OCI-LY1 (cell line): ENCODE results near the gene DBH.

Experiments used
- H2AFZ ChIP-seq: fragments of 200-600 bp; sonication (generic), shearing (Covaris generic); 2 replicates; pipeline ENCODE4 v1.6.0; 2014; ENCODE audit warnings: antibody characterized with exemption, mild to moderate bottlenecking, low read length
- H3F3A ChIP-seq: fragments of 200-600 bp; sonication (generic), shearing (Covaris generic); 2 replicates; pipeline ENCODE4 v1.6.0; 2014; ENCODE audit warnings: mild to moderate bottlenecking, antibody characterized with exemption, low read length, moderate library complexity; ENCODE audit not compliant: insufficient read depth
- H3K27ac ChIP-seq: fragments of 200-600 bp; sonication (generic); 2 replicates; pipeline ENCODE4 v1.5.1; 2014; ENCODE audit warnings: low read length, mixed run types, mild to moderate bottlenecking, low read depth; ENCODE audit not compliant: poor library complexity, severe bottlenecking
- H3K27me3 ChIP-seq: fragments of 200-600 bp; sonication (generic); 2 replicates; pipeline ENCODE4 v1.6.0; 2014; ENCODE audit warnings: antibody characterized with exemption, mild to moderate bottlenecking, low read length, moderate library complexity; ENCODE audit not compliant: insufficient read depth
- H3K36me3 ChIP-seq: fragments of 200-600 bp; sonication (generic); 2 replicates; pipeline ENCODE4 v1.6.1; 2014; ENCODE audit warnings: mild to moderate bottlenecking, antibody characterized with exemption, low read length, moderate library complexity, mixed read lengths; ENCODE audit not compliant: insufficient read depth
- H3K4me1 ChIP-seq: fragments of 200-600 bp; sonication (generic); 2 replicates; pipeline ENCODE4 v1.5.1; 2014; ENCODE audit warnings: mild to moderate bottlenecking, low read length, moderate library complexity; ENCODE audit not compliant: insufficient read depth, severe bottlenecking
- H3K4me2 ChIP-seq: fragments of 200-600 bp; sonication (generic), shearing (Covaris generic); 2 replicates; pipeline ENCODE4 v1.6.1; 2014; ENCODE audit warnings: low read length
- H3K4me3 ChIP-seq: fragments of 200-600 bp; sonication (generic); 2 replicates; pipeline ENCODE4 v1.5.1; 2014; ENCODE audit warnings: low read length, low read depth, mild to moderate bottlenecking, mixed read lengths; ENCODE audit not compliant: poor library complexity, severe bottlenecking
- H3K79me2 ChIP-seq: fragments of 200-600 bp; shearing (Covaris generic); 2 replicates; pipeline ENCODE4 v1.6.1; 2016; ENCODE audit warnings: mixed run types, low read length, mixed read lengths; ENCODE audit not compliant: insufficient read depth
- H3K9ac ChIP-seq: fragments of 200-600 bp; sonication (generic), shearing (Covaris generic); 2 replicates; pipeline ENCODE4 v1.6.1; 2014; ENCODE audit warnings: mild to moderate bottlenecking, low read length, mixed read lengths
- H3K9me2 ChIP-seq: fragments of 200-600 bp; sonication (generic), shearing (Covaris generic); 2 replicates; pipeline ENCODE4 v1.6.1; 2014; ENCODE audit warnings: low read depth, mild to moderate bottlenecking, low read length, mixed read lengths
- H3K9me3 ChIP-seq: fragments of 200-600 bp; shearing (Covaris generic); 2 replicates; pipeline ENCODE4 v1.6.1; 2014; ENCODE audit warnings: low read length, mixed read lengths
- H4K20me1 ChIP-seq: fragments of 200-600 bp; sonication (generic), shearing (Covaris generic); 2 replicates; pipeline ENCODE4 v1.6.0; 2016; ENCODE audit warnings: mild to moderate bottlenecking, low read length; ENCODE audit not compliant: insufficient read depth
- CTCF ChIP-seq: fragments of 200-600 bp; sonication (generic), shearing (Covaris generic); IDR thresholded peaks from 2 replicates; pipeline ENCODE4 v1.5.1; 2017; ENCODE audit warnings: mild to moderate bottlenecking, antibody characterized with exemption, low read length, moderate library complexity, mixed read lengths
- EZH2 ChIP-seq: fragments of 200-600 bp; sonication (generic), shearing (Covaris generic); IDR thresholded peaks from 2 replicates; pipeline ENCODE4 v1.8.0; 2017; ENCODE audit warnings: borderline replicate concordance, mixed run types, mild to moderate bottlenecking, antibody characterized with exemption, low read length, moderate library complexity, mixed read lengths

DBH gene

GRCh38 chr9:133666845-133667244, 30.7 kb downstream of the DBH start:
- no peaks in the 10 kb centered on the region for H3F3A ChIP-seq
- no peaks in the 10 kb centered on the region for H3K9me3 ChIP-seq
- H3K9me2 ChIP-seq: no peaks in the 10 kb centered on the region
- no peak overlapping the region for H2AFZ ChIP-seq
- H3K27ac ChIP-seq: no peak overlapping the region
- no peaks in the 10 kb centered on the region for H3K4me1 ChIP-seq
- no peaks in the 10 kb centered on the region for H4K20me1 ChIP-seq
- no peak overlapping the region for H3K4me3 ChIP-seq
- 0 out of 2 replicates have a peak, but pooled peaks cover 3% of the 10 kb centered on the region for H3K27me3 ChIP-seq
- no peaks in the 10 kb centered on the region for H3K36me3 ChIP-seq
- TF ChIP-seq CTCF (no peak), EZH2 (no peak)
- no peak overlapping the region for H3K4me2 ChIP-seq
- no peaks in the 10 kb centered on the region for H3K79me2 ChIP-seq
- no peak overlapping the region for H3K9ac ChIP-seq

GRCh38 chr9:133667759-133668450, 31.7 kb downstream of the DBH start:
- H3K9ac ChIP-seq: no peak overlapping the region
- H4K20me1 ChIP-seq: no peaks in the 10 kb centered on the region
- no peaks in the 10 kb centered on the region for H3K79me2 ChIP-seq
- no peak overlapping the region for H2AFZ ChIP-seq
- no peak overlapping the region for H3K4me3 ChIP-seq
- H3K27me3 ChIP-seq: 0 out of 2 replicates have a peak, but pooled peaks cover 3% of the 10 kb centered on the region
- no peaks in the 10 kb centered on the region for H3K36me3 ChIP-seq
- no peaks in the 10 kb centered on the region for H3F3A ChIP-seq
- H3K9me2 ChIP-seq: no peaks in the 10 kb centered on the region
- no peak for TF ChIP-seq EZH2
- no peak for TF ChIP-seq CTCF
- no peak overlapping the region for H3K4me2 ChIP-seq
- H3K27ac ChIP-seq: no peak overlapping the region
- no peaks in the 10 kb centered on the region for H3K9me3 ChIP-seq
- no peaks in the 10 kb centered on the region for H3K4me1 ChIP-seq

GRCh38 chr9:133669182-133669801, 33.1 kb downstream of the DBH start:
- Histone ChIP-seq H3F3A (no peaks in the 10 kb centered on the region), H3K36me3 (no peaks in the 10 kb centered on the region), H3K27ac (no peak overlapping the region), H4K20me1 (no peaks in the 10 kb centered on the region), H3K27me3 (no peaks in the 10 kb centered on the region), H3K4me3 (no peak overlapping the region), H2AFZ (no peak overlapping the region), H3K9ac (no peak overlapping the region), H3K9me2 (no peaks in the 10 kb centered on the region), H3K4me2 (no peak overlapping the region), H3K79me2 (no peaks in the 10 kb centered on the region), H3K4me1 (no peaks in the 10 kb centered on the region), H3K9me3 (no peaks in the 10 kb centered on the region)
- TF ChIP-seq EZH2 (no peak), CTCF (no peak)
